Adrenal gland (tissue), 5 donors: Measurements from ENCODE around the gene HTR3B.

Source experiments
- POLR2A ChIP-seq, 2 donors: fragments of 450-650 bp; IDR thresholded peaks; one replicate each; pipeline ENCODE4 v1.6.1; 2017; ENCODE audit warnings: antibody characterized with exemption in 2 of 2, mild to moderate bottlenecking in 2 of 2, moderate library complexity in 1 of 2
- TF ChIP-seq, protein P1 (sequence below), 6 experiments: fragments of 450-650 bp in 4 of 6; fragments of 200-600 bp in 2 of 6; sonication (generic) in 1 of 6; IDR thresholded peaks; 1 replicate in 5 of 6; 2 replicates in 1 of 6; pipeline versions ENCODE4 v1.5.1 to v1.8.0; 2016 to 2021; ENCODE audit warnings: antibody characterized with exemption in 6 of 6, mild to moderate bottlenecking in 2 of 6, moderate library complexity in 1 of 6
- donor health status: DM: no; HTN: no; CAD: no.

DNA sequence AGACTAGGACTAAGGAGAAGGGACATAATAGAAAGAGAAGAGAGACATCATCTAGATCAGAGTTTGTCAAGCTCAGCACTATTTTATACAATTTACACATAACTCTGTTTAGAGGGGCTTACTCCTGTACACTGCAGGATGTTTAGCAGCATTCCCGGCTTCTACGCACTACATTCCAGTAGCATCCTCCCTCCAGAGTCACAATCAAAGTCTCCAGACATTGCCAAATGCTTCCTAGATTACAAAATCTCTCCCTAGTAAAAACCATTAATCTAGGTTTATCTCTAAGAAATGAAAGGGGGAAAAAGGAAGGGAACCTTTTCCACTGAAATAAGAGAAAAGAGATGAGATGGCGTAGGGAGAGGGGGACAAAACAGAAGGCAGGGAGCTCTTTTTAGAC is 33.3 kb upstream of the HTR3B start:
- TF ChIP-seq, protein P1, sequence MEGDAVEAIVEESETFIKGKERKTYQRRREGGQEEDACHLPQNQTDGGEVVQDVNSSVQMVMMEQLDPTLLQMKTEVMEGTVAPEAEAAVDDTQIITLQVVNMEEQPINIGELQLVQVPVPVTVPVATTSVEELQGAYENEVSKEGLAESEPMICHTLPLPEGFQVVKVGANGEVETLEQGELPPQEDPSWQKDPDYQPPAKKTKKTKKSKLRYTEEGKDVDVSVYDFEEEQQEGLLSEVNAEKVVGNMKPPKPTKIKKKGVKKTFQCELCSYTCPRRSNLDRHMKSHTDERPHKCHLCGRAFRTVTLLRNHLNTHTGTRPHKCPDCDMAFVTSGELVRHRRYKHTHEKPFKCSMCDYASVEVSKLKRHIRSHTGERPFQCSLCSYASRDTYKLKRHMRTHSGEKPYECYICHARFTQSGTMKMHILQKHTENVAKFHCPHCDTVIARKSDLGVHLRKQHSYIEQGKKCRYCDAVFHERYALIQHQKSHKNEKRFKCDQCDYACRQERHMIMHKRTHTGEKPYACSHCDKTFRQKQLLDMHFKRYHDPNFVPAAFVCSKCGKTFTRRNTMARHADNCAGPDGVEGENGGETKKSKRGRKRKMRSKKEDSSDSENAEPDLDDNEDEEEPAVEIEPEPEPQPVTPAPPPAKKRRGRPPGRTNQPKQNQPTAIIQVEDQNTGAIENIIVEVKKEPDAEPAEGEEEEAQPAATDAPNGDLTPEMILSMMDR (IDR thresholded peaks at IDR 0.05): no peak
- TF ChIP-seq POLR2A (IDR thresholded peaks at IDR 0.05): no peak
